ENCODE data around the gene MICU1. TPM values are rescaled to one million over a fixed set of nuclear protein-coding genes. Genes with fewer than 3 reads are reported as not detected.
A peak's percentile ranks its signal among the peaks of the same experiment; 100 is the strongest.

Gene MICU1
- total RNA-seq, 4 donors from 2014 or later, result 25.1 to 41.1 (median 34.9) TPM

DNA sequence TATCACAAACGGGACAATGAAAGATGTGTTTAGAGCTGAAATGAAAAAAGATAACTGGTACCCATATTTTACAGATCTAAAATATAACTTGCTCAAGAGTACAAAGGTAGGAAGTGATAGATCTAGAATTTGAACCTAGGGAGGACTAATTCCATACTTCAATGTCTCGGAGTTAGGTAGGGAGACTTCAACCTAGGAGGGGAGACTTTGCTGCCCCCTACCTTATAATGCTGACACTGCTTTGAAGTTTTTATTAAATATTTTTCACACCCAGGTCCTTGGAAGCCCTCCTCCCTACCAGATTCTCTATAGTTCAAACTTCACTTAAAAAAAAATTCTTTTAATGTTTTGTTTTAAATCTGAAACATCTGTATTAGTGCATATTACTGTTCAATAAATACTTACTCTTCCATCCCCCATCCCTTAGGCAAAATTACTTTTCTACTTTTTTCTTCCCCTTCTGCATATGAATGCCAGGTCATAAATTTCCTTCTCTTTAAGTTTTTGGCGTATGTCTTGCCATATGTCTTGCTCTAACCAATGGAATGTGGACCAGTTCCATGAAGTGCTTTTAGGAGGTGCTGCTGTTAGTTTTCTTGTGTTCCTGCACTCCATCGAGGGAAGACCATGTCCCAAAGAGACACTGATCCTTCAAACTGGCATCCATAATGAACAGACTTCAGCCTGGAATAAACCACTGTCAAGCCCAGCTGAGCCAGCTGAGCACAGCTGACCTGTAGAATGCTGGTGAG, 57.8 kb downstream of the MICU1 start:
- H3K27me3 ChIP-seq, result no peaks in the 10 kb centered on the region
- intact Hi-C loops (cut with DNase I; ENCODE audit: low total_unique reads), result no loop called here
- H3K4me1 ChIP-seq, result peaks cover 0 to 3% (median 0%) of the 10 kb centered on the region in 4 donors
- 59 to 69% methylated on average over 3 to 4 of the region's 4 CpGs for WGBS, 2 donors (ENCODE audit: low coverage in 1 of 2)
- H3K9me3 ChIP-seq, result no peaks in the 10 kb centered on the region
- peaks cover 0 to 13% (median 3%) of the 10 kb centered on the region in 4 donors for H3K36me3 ChIP-seq
- no peak overlapping the region for H3K27ac ChIP-seq
- DNase-seq, result no peak
- TF ChIP-seq, protein P1, sequence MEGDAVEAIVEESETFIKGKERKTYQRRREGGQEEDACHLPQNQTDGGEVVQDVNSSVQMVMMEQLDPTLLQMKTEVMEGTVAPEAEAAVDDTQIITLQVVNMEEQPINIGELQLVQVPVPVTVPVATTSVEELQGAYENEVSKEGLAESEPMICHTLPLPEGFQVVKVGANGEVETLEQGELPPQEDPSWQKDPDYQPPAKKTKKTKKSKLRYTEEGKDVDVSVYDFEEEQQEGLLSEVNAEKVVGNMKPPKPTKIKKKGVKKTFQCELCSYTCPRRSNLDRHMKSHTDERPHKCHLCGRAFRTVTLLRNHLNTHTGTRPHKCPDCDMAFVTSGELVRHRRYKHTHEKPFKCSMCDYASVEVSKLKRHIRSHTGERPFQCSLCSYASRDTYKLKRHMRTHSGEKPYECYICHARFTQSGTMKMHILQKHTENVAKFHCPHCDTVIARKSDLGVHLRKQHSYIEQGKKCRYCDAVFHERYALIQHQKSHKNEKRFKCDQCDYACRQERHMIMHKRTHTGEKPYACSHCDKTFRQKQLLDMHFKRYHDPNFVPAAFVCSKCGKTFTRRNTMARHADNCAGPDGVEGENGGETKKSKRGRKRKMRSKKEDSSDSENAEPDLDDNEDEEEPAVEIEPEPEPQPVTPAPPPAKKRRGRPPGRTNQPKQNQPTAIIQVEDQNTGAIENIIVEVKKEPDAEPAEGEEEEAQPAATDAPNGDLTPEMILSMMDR (IDR thresholded peaks at IDR 0.05), result peak in 1 of 5 experiments; percentile 27
- TF ChIP-seq POLR2A (IDR thresholded peaks at IDR 0.05) (no peak), EP300 (IDR thresholded peaks at IDR 0.05; ENCODE audit: low read depth) (no peak), POLR2AphosphoS5 (IDR thresholded peaks at IDR 0.05) (no peak)
- H3K4me3 ChIP-seq, result no peak overlapping the region
- in situ Hi-C loops (cut with MboI; ENCODE audit: low pct_ligation_motif_present in 1 of 4, low pct_unique_long_range_greater_than_20kb in 1 of 4, low sequenced_read_pairs in 3 of 4), result no loop called here

DNA sequence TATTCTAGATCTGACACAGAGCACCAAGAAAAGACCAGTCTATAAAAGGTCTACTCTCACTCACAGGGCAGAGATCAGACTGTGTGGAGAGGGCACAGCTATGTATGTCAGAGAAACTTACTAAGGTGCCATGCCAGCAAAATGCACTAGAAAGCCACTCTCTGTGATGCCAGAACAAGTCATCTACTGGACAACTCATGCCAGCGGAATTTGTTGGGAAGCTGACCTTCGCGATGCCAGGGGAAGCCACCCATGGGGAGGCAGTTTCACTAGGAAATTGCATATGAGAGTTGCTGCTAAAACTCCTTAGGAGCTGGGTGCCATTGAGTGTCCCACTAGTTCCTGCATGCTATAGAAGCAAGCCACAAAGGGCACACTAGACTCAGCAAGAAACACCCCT, 58.5 kb downstream of the MICU1 start:
- no peak for DNase-seq
- no peak overlapping the region for H3K4me3 ChIP-seq
- in situ Hi-C loops (cut with MboI; ENCODE audit: low pct_ligation_motif_present in 1 of 4, low pct_unique_long_range_greater_than_20kb in 1 of 4, low sequenced_read_pairs in 3 of 4) (no loop called here), intact Hi-C loops (cut with DNase I; ENCODE audit: low total_unique reads) (no loop called here)
- no peak overlapping the region for H3K27ac ChIP-seq
- no peaks in the 10 kb centered on the region for H3K27me3 ChIP-seq
- peaks cover 0 to 3% (median 0%) of the 10 kb centered on the region in 4 donors for H3K4me1 ChIP-seq
- WGBS, 2 donors (ENCODE audit: low coverage in 1 of 2), result 100% methylated on average over 3 of the region's 3 CpGs; no CpG with 5 or more reads in 1 of the 2 donors
- no peaks in the 10 kb centered on the region for H3K9me3 ChIP-seq
- peaks cover 0 to 19% (median 6%) of the 10 kb centered on the region in 4 donors for H3K36me3 ChIP-seq
- no peak for TF ChIP-seq POLR2A (IDR thresholded peaks at IDR 0.05)
- TF ChIP-seq, protein P1 (IDR thresholded peaks at IDR 0.05), result no peak
- TF ChIP-seq POLR2AphosphoS5 (IDR thresholded peaks at IDR 0.05), result no peak
- no peak for TF ChIP-seq EP300 (IDR thresholded peaks at IDR 0.05; ENCODE audit: low read depth)

DNA sequence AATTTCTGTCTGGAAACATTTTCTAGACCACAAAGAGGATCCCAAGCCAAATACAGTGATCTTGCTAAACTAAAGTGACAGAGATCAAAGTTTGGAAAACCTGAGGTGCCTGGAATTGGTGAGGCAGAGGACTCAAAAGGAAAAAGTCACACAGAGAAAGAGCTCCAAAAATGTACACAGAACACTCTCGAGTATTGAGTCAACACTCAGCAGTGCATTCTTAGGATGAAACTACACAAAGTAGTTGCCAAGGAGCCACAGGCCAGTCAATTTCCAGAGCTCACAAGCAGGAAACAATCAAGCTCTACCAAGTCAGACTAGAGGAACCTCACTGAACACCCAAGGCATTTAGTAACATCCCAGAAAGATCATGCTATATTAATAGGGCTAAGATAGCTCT, 61.3 kb downstream of the MICU1 start:
- 55 to 71% methylated on average over 1 of the region's 1 CpG for WGBS, 2 donors (ENCODE audit: low coverage in 1 of 2)

DNA sequence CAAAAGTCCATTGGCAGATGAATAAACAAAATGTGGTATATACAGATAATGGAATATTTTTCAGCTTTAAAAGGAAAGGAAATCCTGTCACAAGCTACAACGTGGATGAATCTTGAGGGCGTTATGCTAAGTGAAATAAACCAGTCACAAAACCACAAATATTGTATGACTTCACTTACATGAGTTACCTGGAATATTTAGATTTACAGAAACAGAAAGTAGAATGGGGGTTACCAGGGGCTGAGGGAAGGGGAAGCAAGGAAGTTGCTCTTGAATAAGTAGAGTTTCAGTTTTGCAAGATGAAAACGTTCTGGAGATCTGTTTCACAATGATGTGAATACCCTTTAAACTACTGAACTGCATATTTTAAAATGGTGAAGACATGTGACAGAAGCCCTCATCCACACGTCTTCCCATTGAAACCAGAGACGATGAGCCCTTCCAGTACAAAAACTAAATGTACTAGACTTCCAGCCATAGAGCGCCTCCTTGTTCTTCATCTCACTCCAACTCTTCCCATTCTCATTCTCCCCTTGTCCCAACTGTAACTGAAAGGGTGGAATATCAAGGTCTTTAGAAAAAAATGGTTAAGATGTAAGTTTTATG, 62.4 kb downstream of the MICU1 start:
- DNase-seq, result no peak
- Histone ChIP-seq H3K27ac (no peak overlapping the region), H3K27me3 (no peaks in the 10 kb centered on the region), H3K4me3 (no peak overlapping the region), H3K4me1 (no peaks in the 10 kb centered on the region), H3K36me3 (peaks cover 0 to 42% (median 8%) of the 10 kb centered on the region in 4 donors), H3K9me3 (no peaks in the 10 kb centered on the region)
- WGBS, 2 donors (ENCODE audit: low coverage in 1 of 2), result 70 to 78% methylated on average over 6 of the region's 6 CpGs
- intact Hi-C loops (cut with DNase I; ENCODE audit: low total_unique reads) (no loop called here), in situ Hi-C loops (cut with MboI; ENCODE audit: low pct_ligation_motif_present in 1 of 4, low pct_unique_long_range_greater_than_20kb in 1 of 4, low sequenced_read_pairs in 3 of 4) (no loop called here)
- no peak for TF ChIP-seq EP300 (IDR thresholded peaks at IDR 0.05; ENCODE audit: low read depth)
- TF ChIP-seq, protein P1 (IDR thresholded peaks at IDR 0.05), result no peak
- TF ChIP-seq POLR2AphosphoS5 (IDR thresholded peaks at IDR 0.05), result no peak
- no peak for TF ChIP-seq POLR2A (IDR thresholded peaks at IDR 0.05)

More for the DNA sequence above, 61.3 kb downstream of the MICU1 start:
- TF ChIP-seq POLR2AphosphoS5 (IDR thresholded peaks at IDR 0.05) (no peak), POLR2A (IDR thresholded peaks at IDR 0.05) (no peak), EP300 (IDR thresholded peaks at IDR 0.05; ENCODE audit: low read depth) (no peak)
- TF ChIP-seq, protein P1 (IDR thresholded peaks at IDR 0.05), result no peak
- DNase-seq, result no peak
- Histone ChIP-seq H3K4me1 (no peaks in the 10 kb centered on the region), H3K27ac (no peak overlapping the region), H3K36me3 (peaks cover 0 to 37% (median 8%) of the 10 kb centered on the region in 4 donors), H3K4me3 (no peak overlapping the region), H3K27me3 (no peaks in the 10 kb centered on the region), H3K9me3 (no peaks in the 10 kb centered on the region)
- in situ Hi-C loops (cut with MboI; ENCODE audit: low pct_ligation_motif_present in 1 of 4, low pct_unique_long_range_greater_than_20kb in 1 of 4, low sequenced_read_pairs in 3 of 4) (no loop called here), intact Hi-C loops (cut with DNase I; ENCODE audit: low total_unique reads) (no loop called here)

All from transverse colon (tissue), 4 donors.